Pulmonary artery endothelial cell (primary cell): Measurements from ENCODE around the gene AP2B1. TPM values are rescaled to one million over a fixed set of nuclear protein-coding genes. Genes with fewer than 3 reads are reported as not detected.
"Not testable (repeated sequence)": the region's sequence is repeated elsewhere in the genome, so short reads cannot be mapped to it uniquely, and the experiment has no call there.

Experiments
- DNase-seq: peaks from one replicate; pipeline ENCODE4 v3.0.0-alpha.2; 2011; ENCODE audit warnings: low read depth, low spot score
- total RNA-seq: library from RNA; depleted of rRNA; stranded (reverse); fragments of >200 nt; gene quantifications from 2 replicates; pipeline ENCODE4 v1.2.3, GENCODE V29; 2014

Gene AP2B1
- total RNA-seq, 1 donor from 2014 or later: 102 TPM

- no peak for DNase-seq
Observed at GRCh38 chr17:35575759-35576158, 11.4 kb upstream of the AP2B1 start.

DNA sequence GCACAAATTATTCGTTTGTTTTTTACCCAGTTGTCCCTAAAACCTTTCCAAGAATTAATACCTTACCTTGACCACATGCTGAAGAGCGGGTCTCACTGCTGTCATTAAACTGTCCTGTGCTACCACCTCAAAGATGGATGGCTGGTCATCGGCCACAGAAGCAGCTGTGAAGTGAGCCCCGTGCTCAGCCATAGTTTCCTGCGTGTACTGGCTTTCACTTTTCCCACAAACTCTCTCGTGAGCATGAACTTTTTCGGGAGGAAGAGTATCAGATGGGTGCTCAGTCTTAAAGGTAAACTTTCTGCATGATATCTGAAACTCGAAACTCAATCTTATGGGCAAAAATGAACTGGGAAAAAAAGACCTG is 9.3 kb upstream of the AP2B1 start:
- DNase-seq: no peak

- DNase-seq: peak; percentile 51
Observed at GRCh38 chr17:35578197-35578928, 8.8 kb upstream of the AP2B1 start, which contains the start of gene PEX12. PEX12 (minus strand) TSS chr17:35578571; CDS start chr17:35578021, 550 bp downstream.

GRCh38 chr17:35578929-35579432 is 8.1 kb upstream of the AP2B1 start:
- DNase-seq: no peak

GRCh38 chr17:35584061-35584460 is 3.1 kb upstream of the AP2B1 start:
- no peak for DNase-seq

GRCh38 chr17:35586569-35587073 is 501 bp upstream of the AP2B1 start:
- no peak for DNase-seq

GRCh38 chr17:35588196-35588920 is 1.2 kb downstream of the AP2B1 start:
- no peak for DNase-seq

GRCh38 chr17:35596072-35596471 is 8.9 kb downstream of the AP2B1 start:
- DNase-seq: no peak

GRCh38 chr17:35596530-35597233 is 9.6 kb downstream of the AP2B1 start:
- no peak for DNase-seq

DNA sequence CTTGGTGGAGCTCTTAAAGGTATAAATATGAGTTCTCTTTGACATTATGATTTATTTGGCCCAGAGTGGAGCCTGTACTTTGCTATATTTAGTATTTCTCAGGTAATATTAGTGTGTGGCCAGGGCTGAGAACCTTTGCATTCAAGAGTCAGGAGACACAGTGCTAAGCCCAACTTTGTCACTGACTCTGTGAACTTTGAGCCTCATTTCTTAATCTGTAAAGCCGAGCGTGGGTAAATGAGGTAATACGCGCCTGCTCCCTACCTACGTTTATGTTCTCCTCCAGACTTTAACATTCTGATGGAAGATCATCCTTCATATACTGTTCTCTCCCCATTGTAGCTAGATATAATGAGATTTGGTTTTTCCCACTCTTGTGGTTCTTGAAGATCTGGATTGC is 10.5 kb downstream of the AP2B1 start:
- no peak for DNase-seq

DNA sequence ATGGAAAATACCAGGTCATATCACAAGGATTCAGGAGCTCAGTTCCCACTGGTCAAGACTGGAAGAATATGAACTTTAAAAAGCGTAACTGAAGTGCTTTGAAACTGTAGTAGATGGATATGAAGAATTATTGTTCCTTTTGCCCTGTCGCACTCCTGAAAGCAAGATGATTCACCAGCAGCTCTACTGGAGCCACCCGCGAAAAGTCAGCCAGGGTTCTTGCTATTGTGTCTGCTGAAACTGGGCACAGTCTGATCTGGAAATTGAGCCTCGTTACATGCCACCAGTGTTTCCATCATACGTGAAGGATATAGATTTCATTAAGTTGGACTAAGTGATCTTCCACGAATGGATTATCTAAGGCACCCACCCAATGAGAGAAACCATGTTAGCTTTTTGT is 16.6 kb downstream of the AP2B1 start:
- DNase-seq: no peak

DNA sequence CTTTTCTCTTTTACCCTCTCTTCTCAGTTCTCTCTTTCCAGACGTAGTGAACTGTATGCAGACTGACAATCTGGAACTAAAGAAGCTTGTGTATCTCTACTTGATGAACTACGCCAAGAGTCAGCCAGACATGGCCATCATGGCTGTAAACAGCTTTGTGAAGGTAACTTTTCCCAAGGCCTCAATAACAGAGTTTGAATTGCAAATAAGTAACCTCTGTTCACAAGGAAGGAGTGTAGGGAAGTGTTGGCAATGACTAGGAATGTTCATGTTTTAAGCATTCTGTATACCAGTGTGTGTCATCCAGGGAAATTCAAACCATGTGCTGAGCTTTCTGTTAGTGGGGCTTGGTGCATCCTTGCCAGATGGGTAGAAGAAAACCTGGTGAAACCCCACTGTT is 18.6 kb downstream of the AP2B1 start:
- no peak for DNase-seq

- no peak for DNase-seq
Observed at GRCh38 chr17:35607239-35607847, 20.2 kb downstream of the AP2B1 start.

DNA sequence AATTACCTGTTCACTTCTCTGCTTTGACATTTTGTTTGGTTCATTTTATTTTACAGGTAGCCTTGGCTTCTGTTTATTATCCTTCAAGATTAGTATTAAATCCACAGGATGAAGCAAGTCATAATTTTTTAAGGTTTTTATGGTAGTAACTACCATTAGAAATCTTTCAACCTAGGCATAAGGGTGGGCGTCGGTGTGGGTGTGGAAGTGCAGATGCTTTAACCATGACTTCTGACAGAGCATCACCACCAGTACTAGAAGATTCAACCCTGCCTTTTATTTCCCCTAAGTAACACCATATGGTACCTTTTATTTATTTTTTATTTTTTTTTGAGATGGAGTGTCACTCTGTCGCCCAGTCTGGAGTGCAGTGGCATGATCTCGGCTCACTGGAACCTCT is 22.7 kb downstream of the AP2B1 start:
- DNase-seq: no peak

DNA sequence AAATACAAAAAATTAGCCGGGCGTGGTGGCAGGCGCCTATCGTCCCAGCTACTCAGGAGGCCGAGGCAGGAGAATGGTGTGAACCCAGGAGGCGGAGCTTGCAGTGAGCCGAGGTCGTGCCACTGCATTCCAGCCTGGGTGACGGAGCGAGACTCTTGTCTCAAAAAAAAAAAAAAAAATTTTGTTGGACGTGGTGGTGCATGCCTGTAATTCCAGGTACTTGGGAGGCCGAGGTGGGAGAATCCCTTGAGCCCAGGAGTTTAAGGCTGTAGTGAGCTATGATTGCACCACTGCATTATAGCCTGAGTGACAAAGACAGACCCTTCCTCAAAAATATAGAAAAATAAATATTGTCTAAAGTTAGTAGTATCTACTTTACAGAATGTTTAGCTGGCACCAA is 23.6 kb downstream of the AP2B1 start:
- DNase-seq: not testable (repeated sequence)

GRCh38 chr17:35612924-35613521 is 25.9 kb downstream of the AP2B1 start:
- no peak for DNase-seq

GRCh38 chr17:35614810-35615209 is 27.7 kb downstream of the AP2B1 start:
- DNase-seq: no peak

DNA sequence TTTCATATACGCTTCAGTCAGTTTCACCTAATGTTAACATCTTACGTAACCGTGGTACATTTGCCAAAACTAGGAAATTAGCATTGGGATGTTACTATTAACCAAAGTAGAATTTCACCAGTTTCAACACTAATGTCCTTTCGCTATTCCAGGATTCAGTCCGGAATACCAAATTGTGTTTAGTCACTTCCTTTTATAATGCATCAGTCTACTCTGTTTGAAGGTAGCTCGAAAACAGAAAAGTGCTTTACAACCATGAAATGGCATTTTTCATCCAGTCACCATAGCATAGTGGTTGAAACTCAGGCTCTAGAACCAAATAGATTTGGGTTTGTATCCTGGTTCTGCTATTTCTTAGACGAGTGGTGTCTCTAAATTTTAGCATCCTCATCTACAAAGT is 29.4 kb downstream of the AP2B1 start:
- no peak for DNase-seq

GRCh38 chr17:35617505-35617904 is 30.4 kb downstream of the AP2B1 start:
- DNase-seq: no peak

- no peak for DNase-seq
Observed at GRCh38 chr17:35618628-35619027, 31.5 kb downstream of the AP2B1 start.

GRCh38 chr17:35621768-35622167 is 34.6 kb downstream of the AP2B1 start:
- no peak for DNase-seq
